Measurements from ENCODE around the gene RALY.

- TF ChIP-seq BHLHE40 (IDR thresholded peaks at IDR 0.05; ENCODE audit: low read depth, low read length) (no peak), CTCF (conservative IDR thresholded peaks at IDR 0.05; ENCODE audit: low read depth, low read length) (no peak), POLR2A (IDR thresholded peaks at IDR 0.05; ENCODE audit: low read depth, low read length) (no peak), RAD21 (IDR thresholded peaks at IDR 0.05; ENCODE audit: low read length) (no peak), NFE2L2 (IDR thresholded peaks at IDR 0.05; ENCODE audit: low read depth, low read length) (no peak), ELK1 (IDR thresholded peaks at IDR 0.05; ENCODE audit: borderline replicate concordance, low read depth, low read length) (no peak), CHD1 (IDR thresholded peaks at IDR 0.05; ENCODE audit: low read depth, low read length) (no peak), SMC3 (IDR thresholded peaks at IDR 0.05; ENCODE audit: low read depth, low read length) (no peak), CEBPB (IDR thresholded peaks at IDR 0.05; ENCODE audit: low read depth, low read length) (no peak), RFX5 (IDR thresholded peaks at IDR 0.05; ENCODE audit: low read depth, low read length) (no peak), FOS (IDR thresholded peaks at IDR 0.05; ENCODE audit: low read depth, low read length) (no peak)
These were observed 128.7 kb downstream of the RALY start for GRCh38 chr20:34122274-34122980.

Measured in IMR-90 (cell line).